HG03135 (cell line): ENCODE measurements around the gene SDSL.

ENCODE experiments used
- ATAC-seq: cut with Tn5 transposase; IDR thresholded peaks from one replicate; pipeline ENCODE4 v1.9.1; 2021; ENCODE audit warnings: mild to moderate bottlenecking, moderate library complexity; ENCODE audit not compliant: unreplicated experiment

Gene SDSL

GRCh38 chr12:113396200-113396599 is 26.0 kb upstream of the SDSL start:
- ATAC-seq, result no peak

GRCh38 chr12:113396828-113397496 is 25.2 kb upstream of the SDSL start:
- ATAC-seq, result no peak

- ATAC-seq, result no peak
Observed at GRCh38 chr12:113397497-113398197, 24.5 kb upstream of the SDSL start.

DNA sequence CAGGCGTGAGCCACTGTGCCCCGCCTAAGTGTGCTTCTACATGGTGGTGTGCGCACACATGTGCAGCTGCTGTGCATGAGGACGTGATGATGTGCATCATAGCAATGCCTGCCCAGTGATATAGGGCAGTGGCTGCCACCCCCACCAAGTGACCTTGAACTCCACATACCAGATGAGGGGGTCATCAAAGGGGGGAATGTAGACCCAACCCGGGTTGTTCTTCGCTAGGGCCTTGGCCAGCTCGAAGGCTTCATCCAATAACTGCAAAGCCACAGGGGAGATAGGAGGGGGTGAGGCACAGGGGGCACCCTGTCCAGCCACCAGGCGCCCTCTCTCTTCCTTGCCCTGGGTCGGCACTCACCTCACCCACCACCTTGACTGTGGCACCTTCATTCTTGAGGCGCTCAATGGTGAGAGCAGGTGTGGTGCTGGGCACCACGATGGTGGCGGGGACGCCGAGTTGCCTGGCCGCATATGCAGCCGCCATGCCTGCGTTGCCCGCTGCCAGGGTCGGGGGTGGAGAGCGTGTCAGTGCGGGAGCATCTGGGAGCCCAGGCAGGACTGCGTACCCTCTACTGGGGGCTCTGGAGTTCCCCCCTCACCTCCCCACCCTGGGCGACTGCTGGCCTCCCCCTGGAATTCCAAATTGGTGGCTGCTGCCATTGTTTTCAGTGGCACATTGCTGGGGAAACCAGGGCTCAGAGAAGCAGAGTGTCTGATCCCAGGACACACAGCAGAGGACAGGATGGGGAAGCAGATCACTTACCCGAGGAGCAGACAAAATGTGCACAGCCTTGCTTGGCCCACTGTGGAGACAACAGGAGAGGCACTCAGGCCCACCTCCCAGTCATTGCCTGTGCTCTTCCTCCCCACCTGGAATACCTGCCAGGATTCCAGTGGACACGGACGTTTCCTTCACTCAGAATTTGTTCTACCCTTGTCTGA is 23.6 kb upstream of the SDSL start:
- no peak for ATAC-seq

DNA sequence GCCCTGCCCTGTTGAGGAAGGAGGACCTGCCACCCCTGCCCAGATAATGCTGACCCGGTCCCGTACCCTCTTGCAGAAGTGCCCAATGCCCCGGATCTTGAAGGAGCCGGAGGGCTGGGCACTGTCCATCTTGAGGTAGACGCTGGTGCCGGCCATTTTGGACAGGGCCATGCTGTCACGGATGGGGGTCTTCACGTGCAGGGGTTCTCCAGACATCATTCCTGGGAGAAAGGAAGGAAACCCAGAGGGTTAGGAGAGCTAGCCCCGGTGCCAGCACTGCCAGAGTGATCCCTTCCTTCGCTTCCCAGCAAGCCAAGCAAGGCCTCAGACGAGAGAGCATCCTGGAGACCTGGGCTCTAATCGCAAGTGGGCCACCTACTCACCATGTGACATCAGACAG is 22.7 kb upstream of the SDSL start:
- no peak for ATAC-seq

- no peak for ATAC-seq
Observed at GRCh38 chr12:113400362-113400761, 21.8 kb upstream of the SDSL start.

GRCh38 chr12:113401066-113402000 is 20.8 kb upstream of the SDSL start:
- no peak for ATAC-seq

GRCh38 chr12:113402586-113403260 is 19.5 kb upstream of the SDSL start:
- no peak for ATAC-seq

GRCh38 chr12:113403435-113404415 is 18.5 kb upstream of the SDSL start, which contains the start of gene SDS:
TSS of gene SDS (minus strand) at chr12:113403887. CDS start at chr12:113399708, 4,179 bp downstream.
- no peak for ATAC-seq

DNA sequence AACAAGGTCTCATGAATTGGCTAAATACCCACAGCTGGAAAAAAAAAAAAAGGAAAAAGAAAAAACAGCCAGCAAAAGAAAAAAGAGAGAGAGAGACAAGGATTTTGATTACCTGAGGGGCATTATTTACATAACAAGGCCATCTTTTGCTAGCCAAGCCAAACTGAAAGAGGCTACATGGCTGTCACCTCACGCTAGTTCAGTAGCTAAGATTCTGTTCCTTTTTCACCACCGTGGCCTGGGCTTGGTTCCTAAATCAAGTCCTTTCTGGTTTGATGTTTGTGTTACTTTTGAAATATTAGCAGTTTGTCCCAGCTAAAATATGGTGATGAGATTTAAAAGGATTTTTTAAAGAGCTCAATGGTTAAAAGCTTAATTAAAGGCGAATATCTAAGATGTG is 16.5 kb upstream of the SDSL start:
- no peak for ATAC-seq

- ATAC-seq, result no peak
Observed at GRCh38 chr12:113407931-113408600, 14.1 kb upstream of the SDSL start.

GRCh38 chr12:113408756-113409298 is 13.4 kb upstream of the SDSL start:
- ATAC-seq, result no peak

DNA sequence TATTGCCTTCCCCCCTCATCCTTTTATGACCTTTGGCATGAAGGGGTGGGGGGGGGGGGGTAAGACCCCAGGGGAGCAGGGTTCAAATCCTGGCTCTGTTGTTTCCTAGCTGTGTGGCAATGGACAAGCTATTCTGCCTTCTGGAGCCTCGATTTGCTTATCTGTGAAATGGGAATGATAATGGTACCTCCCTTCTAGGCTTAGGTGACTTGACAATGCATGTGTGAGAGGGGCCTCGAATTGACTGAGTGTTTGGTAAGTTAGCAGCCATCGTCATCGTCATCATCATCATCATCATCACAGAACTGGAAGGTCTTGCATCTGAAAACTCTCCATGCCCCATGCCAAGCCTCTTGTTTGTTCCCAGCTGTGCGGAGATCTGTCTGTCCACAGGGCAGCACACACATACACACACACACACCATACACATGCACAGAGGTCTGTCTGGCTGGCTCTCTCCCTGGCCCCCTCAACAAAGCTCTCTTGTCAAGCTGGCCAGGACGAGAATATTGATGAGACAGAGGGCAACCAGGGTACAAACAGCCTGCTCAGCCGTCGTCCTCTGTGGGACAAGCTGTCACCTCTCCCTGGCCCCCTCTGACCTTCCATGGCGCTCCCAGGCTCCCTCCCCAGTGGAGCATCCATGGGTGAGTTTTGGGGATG is 12.6 kb upstream of the SDSL start:
- no peak for ATAC-seq

DNA sequence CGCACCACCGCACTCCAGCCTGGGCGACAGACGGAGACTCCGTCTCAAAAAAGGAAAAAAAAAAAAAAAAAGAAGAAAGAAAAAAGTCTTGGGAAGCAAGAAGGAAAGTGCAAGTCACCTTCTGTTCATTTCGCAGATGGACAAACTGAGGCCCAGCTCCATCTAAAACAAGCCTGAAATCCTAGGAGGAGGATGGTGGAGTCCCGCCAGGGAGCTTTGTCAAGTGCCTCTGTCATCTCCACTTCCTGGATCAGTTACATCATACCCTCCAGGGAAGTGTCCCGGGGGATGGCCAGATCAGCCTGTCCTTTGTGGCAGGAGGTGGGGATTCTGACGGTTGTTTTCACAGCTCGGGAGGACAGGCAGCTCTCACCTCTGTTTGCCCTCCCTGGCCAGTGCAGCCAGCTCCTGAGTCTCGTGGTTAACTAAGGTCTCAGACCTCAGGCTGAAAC is 8.7 kb upstream of the SDSL start:
- no peak for ATAC-seq

DNA sequence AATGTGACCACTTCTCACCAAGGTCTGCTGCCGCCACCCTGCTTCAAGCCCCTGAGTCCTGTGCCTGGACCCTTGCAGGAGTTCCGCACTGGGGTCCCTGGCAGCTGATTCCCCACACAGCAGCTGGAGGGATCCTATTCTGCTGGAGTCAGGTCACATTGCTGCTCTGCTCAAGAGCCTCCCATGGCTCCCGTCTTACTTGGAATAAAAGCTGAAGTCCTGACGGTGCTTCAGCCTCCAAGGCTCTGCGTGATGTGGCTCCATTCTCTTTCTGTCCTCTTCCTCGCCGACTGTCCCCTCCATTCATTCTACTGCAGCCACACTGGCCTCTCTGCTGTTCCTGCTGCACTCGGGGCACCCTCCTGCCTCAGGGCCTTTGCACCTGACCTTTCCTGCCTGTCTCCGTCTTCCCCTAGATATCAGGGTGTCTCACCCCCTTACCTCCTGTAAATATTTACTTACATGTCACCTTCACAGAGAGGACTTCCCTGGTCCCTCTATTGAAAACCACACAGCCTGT is 7.6 kb upstream of the SDSL start:
- no peak for ATAC-seq

DNA sequence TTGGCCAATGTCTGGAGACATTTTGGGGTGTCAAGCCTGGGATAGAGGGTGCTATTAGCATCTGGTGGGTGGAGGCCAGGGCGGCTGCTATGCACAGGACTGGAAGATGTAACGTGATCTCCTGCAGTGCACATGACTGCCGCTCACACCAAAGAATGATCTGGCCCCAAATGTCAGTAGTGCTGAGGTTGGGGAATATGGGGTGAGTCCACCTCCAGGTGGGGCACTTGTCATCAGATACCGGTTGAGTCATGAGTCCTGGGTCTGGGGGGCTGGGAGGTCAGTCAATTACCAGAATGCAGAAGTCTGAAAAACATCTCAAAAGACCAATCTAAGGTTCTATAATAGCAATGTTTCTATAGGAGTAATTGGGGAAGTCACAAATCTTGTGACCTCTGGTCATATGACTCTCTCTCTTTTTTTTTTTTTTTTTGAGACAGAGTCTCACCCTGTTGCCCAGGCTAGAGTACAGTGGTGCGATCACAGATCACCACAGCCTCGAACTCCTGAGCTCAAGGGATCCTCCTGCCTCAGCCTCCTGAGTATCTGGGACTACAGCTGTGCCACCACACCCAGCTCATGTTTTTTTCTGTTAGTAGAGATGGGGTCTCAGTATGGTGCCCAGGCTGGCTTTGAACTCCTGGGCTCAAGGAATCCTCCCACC is 6.0 kb upstream of the SDSL start:
- ATAC-seq, result no peak
